WTC11 (cell line): ENCODE data around the gene MYLK2. TPM values are rescaled to one million over a fixed set of nuclear protein-coding genes. Genes with fewer than 3 reads are reported as not detected.
A peak's percentile ranks its signal among the peaks of the same experiment; 100 is the strongest.

ENCODE experiments used
- ATAC-seq: fragments of 200-7000 bp; cut with Tn5 transposase; 2 replicates; pipeline ENCODE4 v1.10.0; 2021; ENCODE audit warnings: mild to moderate bottlenecking, moderate library complexity
- CTCF ChIA-PET: fragments of 300-600 bp; sonication (Branson Sonifier 250); formaldehyde crosslinking; loops from one replicate; lab custom pipeline; 2021; ENCODE audit warnings: antibody characterized with exemption; lab: Charles Lee
- POLR2A ChIA-PET: fragments of 350-600 bp; sonication (Branson Sonifier 250); formaldehyde crosslinking; loops from one replicate; lab custom pipeline; 2021; ENCODE audit warnings: antibody characterized with exemption; lab: Charles Lee
- DNase-seq: peaks from one replicate; pipeline ENCODE4 v3.0.0; 2021; ENCODE audit warnings: low spot score
- H3K27ac Mint-ChIP-seq: 2 replicates; pipeline ENCODE4 v1.8.0; 2021; ENCODE audit warnings: mixed read lengths
- H3K27me3 Mint-ChIP-seq: 2 replicates; pipeline ENCODE4 v1.8.0; 2021; ENCODE audit warnings: low read depth, mild to moderate bottlenecking, moderate library complexity, mixed read lengths
- H3K36me3 Mint-ChIP-seq: 2 replicates; pipeline ENCODE4 v1.8.0; 2021; ENCODE audit warnings: mixed read lengths
- H3K4me1 Mint-ChIP-seq: 2 replicates; pipeline ENCODE4 v1.8.0; 2022; ENCODE audit warnings: mixed read lengths
- H3K4me3 Mint-ChIP-seq: 2 replicates; pipeline ENCODE4 v1.8.0; 2021; ENCODE audit warnings: mild to moderate bottlenecking, moderate library complexity, mixed read lengths
- H3K9me3 Mint-ChIP-seq: 2 replicates; pipeline ENCODE4 v1.8.0; 2021; ENCODE audit warnings: mixed read lengths
- AFF4 ChIP-seq: sonication (generic); formaldehyde crosslinking; IDR thresholded peaks from 2 replicates; pipeline ENCODE4 v1.8.1; 2023; ENCODE audit warnings: mild to moderate bottlenecking, missing genetic modification reagents, borderline replicate concordance
- E2F1 ChIP-seq: sonication (generic); formaldehyde crosslinking; IDR thresholded peaks from 2 replicates; pipeline ENCODE4 v1.8.0; 2022; ENCODE audit warnings: mild to moderate bottlenecking, missing genetic modification reagents
- ELF4 ChIP-seq: sonication (generic); formaldehyde crosslinking; IDR thresholded peaks from 2 replicates; pipeline ENCODE4 v1.8.1; 2022; ENCODE audit warnings: low read depth, mild to moderate bottlenecking, moderate library complexity, missing genetic modification reagents
- FOXP1 ChIP-seq: sonication (generic); formaldehyde crosslinking; IDR thresholded peaks from 2 replicates; pipeline ENCODE4 v1.8.0; 2022; ENCODE audit warnings: missing genetic modification reagents, mild to moderate bottlenecking, moderate library complexity, borderline replicate concordance
- MAX ChIP-seq: sonication (generic); formaldehyde crosslinking; IDR thresholded peaks from 2 replicates; pipeline ENCODE4 v1.8.0; 2022; ENCODE audit warnings: mild to moderate bottlenecking, missing genetic modification reagents
- NR1H2 ChIP-seq: sonication (generic); formaldehyde crosslinking; IDR thresholded peaks from 2 replicates; pipeline ENCODE4 v1.9.0; 2021; ENCODE audit warnings: mild to moderate bottlenecking, moderate library complexity, missing genetic modification reagents
- NR3C1 ChIP-seq: sonication (generic); formaldehyde crosslinking; conservative IDR thresholded peaks from 2 replicates; pipeline ENCODE4 v1.8.1; 2023; ENCODE audit warnings: low read depth, mild to moderate bottlenecking, missing genetic modification reagents
- PRDM15 ChIP-seq: sonication (generic); formaldehyde crosslinking; IDR thresholded peaks from 2 replicates; pipeline ENCODE4 v1.8.0; 2022; ENCODE audit warnings: missing genetic modification reagents
- ZNF263 ChIP-seq: sonication (generic); formaldehyde crosslinking; IDR thresholded peaks from 2 replicates; pipeline ENCODE4 v1.8.1; 2022; ENCODE audit warnings: low read depth, mild to moderate bottlenecking, moderate library complexity, missing genetic modification reagents
- ZNF281 ChIP-seq: sonication (generic); formaldehyde crosslinking; IDR thresholded peaks from 2 replicates; pipeline ENCODE4 v1.8.0; 2023; ENCODE audit warnings: mild to moderate bottlenecking, missing genetic modification reagents
- ZNF317 ChIP-seq: sonication (generic); formaldehyde crosslinking; IDR thresholded peaks from 2 replicates; pipeline ENCODE4 v1.8.1; 2023; ENCODE audit warnings: low read depth, mild to moderate bottlenecking, moderate library complexity, missing genetic modification reagents, borderline replicate concordance
- total RNA-seq: library from RNA; stranded (reverse); gene quantifications from 3 replicates; pipeline ENCODE4 v1.2.3, GENCODE V29; 2021
- TF ChIP-seq, protein P1 (sequence below): sonication (generic); formaldehyde crosslinking; conservative IDR thresholded peaks from 2 replicates; pipeline ENCODE4 v1.8.1; 2023; ENCODE audit warnings: mild to moderate bottlenecking, low read depth, missing genetic modification reagents, moderate library complexity
- TF ChIP-seq, protein P2 (sequence below): fragments of 250-450 bp; sonication (Bioruptor Pico); IDR thresholded peaks from 2 replicates; pipeline ENCODE4 v1.9.0; 2021; ENCODE audit warnings: mild to moderate bottlenecking
- TF ChIP-seq, protein P3 (sequence below): fragments of 250-450 bp; sonication (Bioruptor Pico); IDR thresholded peaks from 2 replicates; pipeline ENCODE4 v1.9.0; 2021; ENCODE audit warnings: mild to moderate bottlenecking

MYLK2 gene
- total RNA-seq, 1 experiment from 2014 or later = 0.28 TPM

GRCh38 chr20:31866221-31866620 is 47.1 kb downstream of the MYLK2 start (continued):
- no peak for TF ChIP-seq PRDM15 (CRISPR knock-in tag)
- no peak for TF ChIP-seq E2F1 (CRISPR knock-in tag)
- TF ChIP-seq, all 79 proteins: peak for 0

DNA sequence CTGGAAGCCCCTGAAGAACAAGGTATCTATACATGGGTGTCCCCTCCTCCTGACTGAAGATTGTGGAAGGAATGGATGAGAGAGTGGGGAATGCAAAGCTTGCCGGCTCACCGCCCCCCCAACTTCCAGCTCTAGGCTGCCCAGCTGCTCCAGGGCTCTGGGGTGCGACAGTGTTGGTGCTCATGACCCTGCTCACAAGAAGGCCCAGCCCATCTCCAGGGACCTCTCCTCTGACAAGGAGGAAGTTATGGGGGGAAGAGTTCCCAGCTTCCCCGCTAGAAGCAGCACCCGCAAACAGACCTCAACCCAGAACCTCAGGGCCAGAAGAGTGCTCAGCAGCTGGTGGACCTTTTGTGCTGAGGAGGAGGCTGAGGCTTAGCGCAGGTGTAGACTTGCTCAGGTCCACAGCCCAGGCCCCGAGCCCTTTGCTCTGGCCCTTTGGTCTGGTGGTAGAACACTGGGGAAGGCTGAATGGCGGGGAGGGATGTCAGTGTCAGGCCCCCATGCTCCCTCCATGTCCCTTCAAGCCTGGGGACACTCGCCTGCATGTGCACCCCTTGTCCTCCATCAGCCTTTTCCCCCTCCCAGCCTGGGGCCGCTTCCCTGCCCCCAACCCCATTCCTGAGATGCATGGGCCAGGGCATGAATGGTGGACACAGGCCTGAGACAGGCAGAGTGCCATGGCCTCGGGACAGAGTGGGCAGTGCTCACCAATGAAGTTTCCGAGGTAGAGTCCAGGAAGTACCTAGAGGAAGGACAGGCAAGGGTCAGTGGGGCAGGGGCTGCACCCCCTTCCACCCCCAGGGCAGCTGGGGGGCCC is 49.9 kb downstream of the MYLK2 start:
- no peak for ATAC-seq
- no peaks in the 10 kb centered on the region for H3K9me3 Mint-ChIP-seq
- CTCF ChIA-PET = interaction anchor here (0.7 to 2.9 kb wide), 2 partner anchors 16 to 24 kb away, joined by 3 to 14 read pairs; partner anchors contain the start of gene FOXS1
- peaks cover 14% of the 10 kb centered on the region for H3K4me1 Mint-ChIP-seq
- POLR2A ChIA-PET = no interaction called here
- no peak for DNase-seq
- peak overlapping the region; percentile 93 for H3K4me3 Mint-ChIP-seq
- H3K27ac Mint-ChIP-seq = no peak overlapping the region
- H3K36me3 Mint-ChIP-seq = no peaks in the 10 kb centered on the region
- peaks cover 58% of the 10 kb centered on the region for H3K27me3 Mint-ChIP-seq
- TF ChIP-seq, protein P1, sequence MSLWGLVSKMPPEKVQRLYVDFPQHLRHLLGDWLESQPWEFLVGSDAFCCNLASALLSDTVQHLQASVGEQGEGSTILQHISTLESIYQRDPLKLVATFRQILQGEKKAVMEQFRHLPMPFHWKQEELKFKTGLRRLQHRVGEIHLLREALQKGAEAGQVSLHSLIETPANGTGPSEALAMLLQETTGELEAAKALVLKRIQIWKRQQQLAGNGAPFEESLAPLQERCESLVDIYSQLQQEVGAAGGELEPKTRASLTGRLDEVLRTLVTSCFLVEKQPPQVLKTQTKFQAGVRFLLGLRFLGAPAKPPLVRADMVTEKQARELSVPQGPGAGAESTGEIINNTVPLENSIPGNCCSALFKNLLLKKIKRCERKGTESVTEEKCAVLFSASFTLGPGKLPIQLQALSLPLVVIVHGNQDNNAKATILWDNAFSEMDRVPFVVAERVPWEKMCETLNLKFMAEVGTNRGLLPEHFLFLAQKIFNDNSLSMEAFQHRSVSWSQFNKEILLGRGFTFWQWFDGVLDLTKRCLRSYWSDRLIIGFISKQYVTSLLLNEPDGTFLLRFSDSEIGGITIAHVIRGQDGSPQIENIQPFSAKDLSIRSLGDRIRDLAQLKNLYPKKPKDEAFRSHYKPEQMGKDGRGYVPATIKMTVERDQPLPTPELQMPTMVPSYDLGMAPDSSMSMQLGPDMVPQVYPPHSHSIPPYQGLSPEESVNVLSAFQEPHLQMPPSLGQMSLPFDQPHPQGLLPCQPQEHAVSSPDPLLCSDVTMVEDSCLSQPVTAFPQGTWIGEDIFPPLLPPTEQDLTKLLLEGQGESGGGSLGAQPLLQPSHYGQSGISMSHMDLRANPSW (CRISPR knock-in tag) = no peak
- TF ChIP-seq ELF4 (CRISPR knock-in tag) = no peak
- no peak for TF ChIP-seq NR1H2 (CRISPR knock-in tag)
- TF ChIP-seq NR3C1 (CRISPR knock-in tag) = no peak
- no peak for TF ChIP-seq ZNF263 (CRISPR knock-in tag)
- TF ChIP-seq, protein P2, sequence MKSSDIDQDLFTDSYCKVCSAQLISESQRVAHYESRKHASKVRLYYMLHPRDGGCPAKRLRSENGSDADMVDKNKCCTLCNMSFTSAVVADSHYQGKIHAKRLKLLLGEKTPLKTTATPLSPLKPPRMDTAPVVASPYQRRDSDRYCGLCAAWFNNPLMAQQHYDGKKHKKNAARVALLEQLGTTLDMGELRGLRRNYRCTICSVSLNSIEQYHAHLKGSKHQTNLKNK (CRISPR knock-in tag) = no peak
- no peak for TF ChIP-seq MAX (CRISPR knock-in tag)
- TF ChIP-seq AFF4 (CRISPR knock-in tag) = no peak
- TF ChIP-seq ZNF317 (CRISPR knock-in tag) = no peak
- TF ChIP-seq, protein P3, sequence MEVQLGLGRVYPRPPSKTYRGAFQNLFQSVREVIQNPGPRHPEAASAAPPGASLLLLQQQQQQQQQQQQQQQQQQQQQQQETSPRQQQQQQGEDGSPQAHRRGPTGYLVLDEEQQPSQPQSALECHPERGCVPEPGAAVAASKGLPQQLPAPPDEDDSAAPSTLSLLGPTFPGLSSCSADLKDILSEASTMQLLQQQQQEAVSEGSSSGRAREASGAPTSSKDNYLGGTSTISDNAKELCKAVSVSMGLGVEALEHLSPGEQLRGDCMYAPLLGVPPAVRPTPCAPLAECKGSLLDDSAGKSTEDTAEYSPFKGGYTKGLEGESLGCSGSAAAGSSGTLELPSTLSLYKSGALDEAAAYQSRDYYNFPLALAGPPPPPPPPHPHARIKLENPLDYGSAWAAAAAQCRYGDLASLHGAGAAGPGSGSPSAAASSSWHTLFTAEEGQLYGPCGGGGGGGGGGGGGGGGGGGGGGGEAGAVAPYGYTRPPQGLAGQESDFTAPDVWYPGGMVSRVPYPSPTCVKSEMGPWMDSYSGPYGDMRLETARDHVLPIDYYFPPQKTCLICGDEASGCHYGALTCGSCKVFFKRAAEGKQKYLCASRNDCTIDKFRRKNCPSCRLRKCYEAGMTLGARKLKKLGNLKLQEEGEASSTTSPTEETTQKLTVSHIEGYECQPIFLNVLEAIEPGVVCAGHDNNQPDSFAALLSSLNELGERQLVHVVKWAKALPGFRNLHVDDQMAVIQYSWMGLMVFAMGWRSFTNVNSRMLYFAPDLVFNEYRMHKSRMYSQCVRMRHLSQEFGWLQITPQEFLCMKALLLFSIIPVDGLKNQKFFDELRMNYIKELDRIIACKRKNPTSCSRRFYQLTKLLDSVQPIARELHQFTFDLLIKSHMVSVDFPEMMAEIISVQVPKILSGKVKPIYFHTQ = no peak
- no peak for TF ChIP-seq ZNF281 (CRISPR knock-in tag)
- no peak for TF ChIP-seq FOXP1
